GM20000 (cell line): ENCODE measurements around the gene LHFPL6.

Experiments used
- DNase-seq: peaks from one replicate; pipeline ENCODE4 v3.0.0; 2012; ENCODE audit warnings: low spot score
- CTCF ChIP-seq: IDR thresholded peaks from 2 replicates; pipeline ENCODE4 v1.5.1; 2012; ENCODE audit warnings: mild to moderate bottlenecking, control low read depth; ENCODE audit errors: extremely low read depth, missing control alignments

LHFPL6 gene

DNA sequence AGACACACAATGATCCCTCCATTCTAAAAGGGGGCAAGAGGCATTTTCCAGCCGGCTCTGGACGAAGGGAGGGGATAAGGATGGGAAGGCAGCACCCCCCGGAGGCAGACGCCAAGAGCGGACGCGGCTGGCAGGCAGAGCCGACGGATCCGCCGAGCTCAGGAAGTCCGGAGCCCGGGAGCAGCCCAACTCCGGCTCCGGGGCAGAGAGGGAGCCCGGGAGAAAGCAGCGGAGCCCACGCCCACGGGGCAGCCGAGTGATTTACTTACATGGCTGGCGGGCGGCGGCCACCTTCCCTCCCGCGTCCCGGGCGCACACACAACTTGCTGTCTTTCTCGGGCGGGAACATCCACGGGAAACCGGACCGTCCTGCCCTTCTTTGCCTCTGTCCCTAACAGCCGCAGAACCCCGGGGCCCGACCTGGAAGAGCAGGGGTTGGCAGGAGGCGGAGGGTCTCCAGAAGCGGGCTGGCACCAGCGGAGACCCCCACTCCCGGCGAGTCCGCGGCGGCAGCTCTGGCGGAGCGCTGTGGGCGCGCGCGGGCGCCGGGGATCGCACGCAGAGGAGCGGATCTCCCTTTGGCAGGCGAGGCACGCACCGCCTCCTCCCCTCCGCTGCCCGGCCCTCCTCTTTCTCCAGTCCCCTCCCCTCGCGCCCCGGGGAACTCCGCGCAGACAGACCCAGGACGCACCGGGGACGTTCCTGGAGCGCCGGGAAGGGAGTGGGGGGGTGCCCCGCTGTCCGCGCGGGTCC, at the start of gene LHFPL6:
Gene LHFPL6, minus strand, starts transcription at position 580 of the 753 bp plus-strand sequence.
- TF ChIP-seq CTCF = peak; percentile 10
- peak; percentile 90 for DNase-seq

GRCh38 chr13:39646122-39646521, 43.1 kb upstream of the LHFPL6 start:
- no peak for DNase-seq
- no peak for TF ChIP-seq CTCF

- DNase-seq = no peak
- no peak for TF ChIP-seq CTCF
These were observed 38.7 kb upstream of the LHFPL6 start for GRCh38 chr13:39641645-39642044.

- no peak for TF ChIP-seq CTCF
- no peak for DNase-seq
These were observed 34.9 kb upstream of the LHFPL6 start for GRCh38 chr13:39637890-39638289.

DNA sequence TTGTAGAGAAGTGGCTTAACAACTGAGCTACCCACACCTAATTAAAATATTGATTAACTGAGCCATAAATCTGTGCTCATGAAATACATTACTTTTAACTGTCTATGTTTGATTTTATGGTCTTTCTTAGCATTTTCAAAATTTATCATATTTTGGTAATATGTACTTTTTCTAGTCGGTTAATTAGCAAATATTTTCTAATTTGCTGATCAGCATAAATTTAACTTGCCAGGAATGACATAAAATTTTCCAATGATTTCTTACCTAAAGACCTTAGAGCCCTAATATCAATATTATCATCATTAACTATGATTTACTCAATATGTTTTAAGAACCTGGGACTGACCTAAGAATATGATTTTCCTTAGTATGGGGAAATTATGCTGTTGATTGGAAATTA, 32.6 kb upstream of the LHFPL6 start:
- DNase-seq = no peak
- no peak for TF ChIP-seq CTCF

- no peak for TF ChIP-seq CTCF
- no peak for DNase-seq
These were observed 30.0 kb upstream of the LHFPL6 start for GRCh38 chr13:39632994-39633393.

DNA sequence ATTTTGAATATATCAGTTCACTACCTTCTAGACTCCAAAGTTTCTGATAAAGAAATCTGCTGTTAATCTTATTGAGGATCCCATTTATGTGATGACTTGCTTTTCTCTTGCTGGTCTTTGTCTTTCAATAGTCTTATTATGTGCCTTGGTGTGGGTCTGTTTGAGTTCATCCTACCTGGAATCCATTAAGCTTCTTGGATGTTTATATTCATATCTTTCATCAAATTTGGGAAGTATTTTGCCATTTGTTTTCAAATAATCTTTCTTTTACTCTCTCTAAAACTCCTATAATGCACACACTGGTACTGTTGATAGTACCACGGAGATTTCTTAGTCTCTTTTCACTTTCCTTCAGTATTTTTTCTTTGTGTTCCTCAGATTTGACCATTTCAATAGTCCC, 28.3 kb upstream of the LHFPL6 start:
- no peak for DNase-seq
- no peak for TF ChIP-seq CTCF
